Ramos (cell line): ENCODE results near the gene MEGF9.

ENCODE experiments used
- in situ Hi-C: fragments of 300-500 bp; cut with MboI; formaldehyde crosslinking; loops from one replicate; pipeline ENCODE4 v1.14.3; 2022; ENCODE audit warnings: low sequenced_read_pairs; ENCODE audit not compliant: unreplicated experiment

Gene MEGF9

GRCh38 chr9:120734607-120735410, 20.5 kb upstream of the MEGF9 start:
- in situ Hi-C loops: no loop called here

- in situ Hi-C loops: no loop called here
Observed at GRCh38 chr9:120733190-120733589, 18.9 kb upstream of the MEGF9 start.

DNA sequence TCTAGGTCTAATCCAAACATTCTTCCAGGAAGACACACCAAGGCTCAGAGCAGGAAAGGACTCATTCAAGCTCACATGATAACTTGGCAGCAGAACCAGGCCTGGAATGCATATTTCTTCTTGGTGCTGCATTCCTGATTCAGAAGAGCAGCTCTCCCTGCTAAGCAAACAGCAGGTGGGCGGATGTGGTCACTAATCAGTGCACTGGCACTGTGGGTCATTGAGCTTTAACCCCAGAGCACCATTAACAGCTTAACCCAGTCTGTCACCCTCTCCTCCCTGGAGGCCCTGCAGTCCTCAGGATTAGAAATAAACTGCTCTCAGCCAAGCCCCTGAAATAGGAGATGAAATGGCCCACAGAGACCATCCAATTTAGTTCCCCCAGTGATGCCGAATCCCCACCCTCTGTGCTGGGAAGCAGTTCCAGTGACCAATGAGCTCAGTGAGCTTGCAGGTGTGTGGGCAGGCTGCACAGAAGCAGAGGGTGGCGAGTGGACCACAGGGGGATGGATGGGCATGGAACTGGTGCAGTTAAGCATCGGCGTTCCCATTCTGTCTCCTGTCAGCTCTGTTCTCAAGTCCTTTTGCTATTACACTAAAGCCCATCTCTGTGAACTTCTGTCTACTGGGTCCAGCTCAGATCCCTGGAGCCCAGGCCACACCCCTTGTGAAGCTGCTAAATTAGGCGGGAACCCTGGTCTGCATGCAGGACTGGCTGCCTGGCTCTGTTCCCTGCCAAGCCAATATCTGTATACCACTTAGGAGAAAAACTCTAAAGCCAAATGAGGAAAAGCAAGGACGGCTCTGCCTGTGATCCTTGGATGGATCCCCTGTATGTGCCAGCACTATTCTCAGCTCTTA, 16.6 kb upstream of the MEGF9 start:
- in situ Hi-C loops: no loop called here

GRCh38 chr9:120729791-120730241, 15.5 kb upstream of the MEGF9 start:
- in situ Hi-C loops: no loop called here

DNA sequence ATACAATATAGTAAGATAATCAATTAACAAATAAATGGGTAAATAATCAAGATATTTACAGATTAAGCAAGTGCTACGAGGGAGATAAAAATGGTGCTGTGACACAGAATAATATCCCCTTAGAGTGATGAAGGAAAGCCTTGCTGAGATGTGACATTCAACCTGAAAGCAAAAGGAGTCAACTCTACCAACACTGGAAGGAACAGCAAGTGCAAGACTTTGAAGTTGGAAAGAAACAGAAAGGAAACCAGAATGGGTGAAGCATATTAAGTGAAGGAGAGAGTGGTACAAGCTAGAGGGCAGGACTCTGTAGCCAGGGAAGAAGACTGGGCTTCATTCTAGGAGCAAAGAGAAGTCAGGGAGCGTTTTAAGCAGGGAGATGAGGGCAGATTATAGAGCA, 12.2 kb upstream of the MEGF9 start:
- in situ Hi-C loops: no loop called here

DNA sequence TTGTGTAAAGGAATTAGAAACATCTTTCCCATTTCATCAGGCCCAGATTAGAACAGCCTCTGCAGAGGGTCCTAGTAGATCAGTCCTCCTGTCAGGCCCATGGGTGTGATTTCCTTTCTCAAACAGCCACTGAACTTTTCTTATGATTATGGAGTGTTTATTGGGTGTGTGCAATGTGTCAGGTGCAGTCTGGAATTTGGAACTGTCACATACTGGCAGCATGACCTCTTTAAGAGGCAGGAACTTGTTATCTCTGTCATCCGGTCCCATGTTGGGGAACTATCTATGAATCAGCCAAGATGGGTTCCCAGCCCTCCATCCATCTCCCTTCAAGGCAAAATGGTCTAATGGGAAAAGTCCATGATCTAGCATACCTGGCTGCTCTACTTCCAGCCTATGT, 11.6 kb upstream of the MEGF9 start:
- in situ Hi-C loops: no loop called here

DNA sequence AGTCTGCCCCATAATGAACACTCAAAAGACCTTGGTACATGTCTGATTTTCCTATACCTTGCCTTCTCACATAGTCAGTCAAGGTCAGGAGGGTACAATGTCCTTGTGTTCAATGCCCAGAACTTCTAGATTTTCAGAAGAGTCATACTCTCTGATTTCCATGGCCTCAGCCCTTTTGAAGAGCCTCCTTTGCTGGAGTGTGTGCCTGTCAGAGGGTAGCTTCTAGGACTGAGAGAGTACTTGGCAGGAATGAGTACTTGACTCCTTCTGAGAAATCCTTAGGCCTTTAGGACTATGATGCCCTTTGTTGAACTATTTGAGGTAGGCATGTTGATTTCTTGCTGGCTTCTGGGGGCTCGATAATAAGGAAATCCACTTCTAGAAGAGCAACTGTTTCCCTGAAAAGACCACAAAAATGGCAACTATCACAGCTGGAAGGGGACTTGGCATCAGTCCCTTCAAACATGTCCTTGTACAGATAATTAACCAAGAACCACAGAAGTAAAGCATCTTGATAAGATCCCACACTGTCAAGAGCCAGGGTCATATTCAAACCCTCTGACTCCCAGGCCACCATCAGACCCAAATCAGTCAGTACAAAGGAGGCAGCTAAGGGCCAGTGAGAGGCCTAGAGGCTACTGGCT, 10.6 kb upstream of the MEGF9 start:
- in situ Hi-C loops: no loop called here

- in situ Hi-C loops: no loop called here
Observed at GRCh38 chr9:120723565-120723964, 9.3 kb upstream of the MEGF9 start.

GRCh38 chr9:120720404-120720803, 6.1 kb upstream of the MEGF9 start:
- in situ Hi-C loops: no loop called here

DNA sequence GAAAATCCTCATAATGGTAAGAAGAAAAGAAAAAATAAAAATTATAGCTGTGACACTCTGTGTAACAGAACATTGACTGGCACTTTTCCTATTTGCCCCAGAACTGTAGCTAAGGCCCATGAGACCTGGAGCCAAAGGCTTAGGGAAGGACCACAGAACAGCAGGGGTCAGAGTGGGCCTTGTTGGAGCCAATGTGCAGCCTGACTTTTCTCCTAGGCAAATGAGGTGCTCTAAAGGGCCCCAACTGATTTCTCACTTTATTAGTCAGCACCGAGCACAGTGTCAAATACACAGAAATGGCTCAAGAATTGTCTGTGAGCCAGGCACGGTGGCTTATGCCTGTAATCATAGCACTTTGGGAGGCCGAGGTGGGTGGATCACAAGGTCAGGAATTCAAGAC, 4.0 kb upstream of the MEGF9 start:
- in situ Hi-C loops: no loop called here

DNA sequence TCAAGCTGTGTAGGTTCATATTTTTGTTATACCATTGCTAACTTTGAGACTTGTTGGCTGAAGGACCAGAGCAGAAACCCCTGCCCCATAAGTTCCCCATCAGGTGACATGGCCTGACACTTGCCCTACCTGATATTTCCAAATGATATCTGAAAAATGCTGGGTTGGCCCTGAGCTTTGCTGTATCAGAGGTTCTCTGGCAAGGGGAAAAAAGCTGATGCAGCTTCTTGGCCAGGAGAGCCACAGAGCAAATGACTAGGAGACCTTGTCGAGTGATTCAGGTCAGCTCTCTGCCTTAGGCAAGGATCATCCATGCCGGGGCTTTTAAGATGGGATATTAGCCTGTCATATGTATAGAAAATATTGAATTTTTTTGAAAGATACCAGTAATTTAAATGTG, 2.9 kb upstream of the MEGF9 start:
- in situ Hi-C loops: no loop called here

- in situ Hi-C loops: no loop called here
Observed at GRCh38 chr9:120716483-120716882, 2.2 kb upstream of the MEGF9 start.

DNA sequence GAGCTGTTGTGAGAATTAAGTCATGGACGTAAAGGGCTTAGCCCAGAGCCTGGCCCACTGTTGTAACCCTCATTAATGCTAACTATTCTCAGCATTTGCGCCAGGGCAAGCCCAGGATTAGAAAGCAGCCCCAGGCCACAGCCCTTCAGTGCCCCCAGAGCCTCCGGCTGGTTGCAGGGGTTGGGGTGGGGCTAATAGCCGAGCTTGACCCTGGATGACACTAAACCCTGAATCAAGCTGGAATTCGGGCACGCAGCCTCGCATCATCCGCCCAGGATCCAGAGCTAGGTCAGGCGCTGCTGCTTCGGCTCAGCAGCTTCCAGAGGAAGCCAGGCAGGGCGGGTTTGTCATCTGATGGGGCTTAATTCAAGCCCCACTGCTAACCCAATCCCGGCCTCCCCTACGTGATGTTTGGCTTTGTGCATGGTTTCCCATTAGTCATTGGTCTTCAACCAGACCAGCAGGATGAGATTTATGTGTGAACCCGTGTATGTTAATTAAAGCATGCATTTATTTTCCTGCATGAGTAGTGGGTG, 1.2 kb upstream of the MEGF9 start:
- in situ Hi-C loops: no loop called here

- in situ Hi-C loops: no loop called here
Observed at GRCh38 chr9:120714846-120715388, 647 bp upstream of the MEGF9 start.

DNA sequence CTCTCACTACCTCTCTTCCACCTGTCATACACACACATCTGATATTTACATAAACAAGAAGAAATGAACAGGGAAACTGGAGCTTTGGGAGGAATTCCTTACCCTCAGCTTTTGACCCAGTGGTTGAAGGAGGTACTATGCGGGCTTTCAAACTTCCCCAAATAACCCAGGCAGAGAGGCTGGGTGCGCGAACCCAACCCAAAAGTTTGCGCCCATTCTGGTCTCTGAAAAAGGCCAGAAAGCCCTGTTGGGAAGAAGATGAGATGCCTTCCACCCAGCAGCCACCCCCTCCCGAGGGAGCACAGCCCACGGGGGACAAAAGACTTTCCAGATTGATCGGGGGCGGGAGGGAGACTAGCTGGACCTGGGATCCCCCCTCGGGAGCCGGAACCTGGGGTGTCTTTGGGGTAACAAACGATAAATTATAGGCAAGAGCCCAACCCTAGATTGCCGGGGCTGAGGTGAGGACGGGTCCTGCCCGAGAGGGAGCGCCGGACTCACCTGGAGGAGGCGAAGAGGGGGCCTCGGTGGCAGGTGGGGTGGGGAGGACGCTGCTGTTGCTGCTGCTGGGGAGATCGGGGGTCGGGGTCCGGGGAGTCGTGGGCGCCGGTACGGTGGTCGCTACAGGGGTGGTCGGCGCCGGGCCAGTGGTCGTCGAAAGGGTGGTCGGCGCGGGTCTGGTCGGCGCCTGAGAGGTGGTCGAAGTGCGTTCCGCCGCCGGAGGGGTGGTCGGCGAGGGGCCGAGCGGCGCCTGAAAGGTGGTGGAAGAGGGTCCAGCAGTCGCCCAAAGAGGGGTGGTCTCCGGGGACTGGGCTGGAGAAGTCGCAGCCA, 798 bp downstream of the MEGF9 start:
- in situ Hi-C loops: no loop called here

GRCh38 chr9:120712539-120713031, 1.7 kb downstream of the MEGF9 start:
- in situ Hi-C loops: no loop called here

GRCh38 chr9:120711841-120712538, 2.3 kb downstream of the MEGF9 start:
- in situ Hi-C loops: no loop called here

DNA sequence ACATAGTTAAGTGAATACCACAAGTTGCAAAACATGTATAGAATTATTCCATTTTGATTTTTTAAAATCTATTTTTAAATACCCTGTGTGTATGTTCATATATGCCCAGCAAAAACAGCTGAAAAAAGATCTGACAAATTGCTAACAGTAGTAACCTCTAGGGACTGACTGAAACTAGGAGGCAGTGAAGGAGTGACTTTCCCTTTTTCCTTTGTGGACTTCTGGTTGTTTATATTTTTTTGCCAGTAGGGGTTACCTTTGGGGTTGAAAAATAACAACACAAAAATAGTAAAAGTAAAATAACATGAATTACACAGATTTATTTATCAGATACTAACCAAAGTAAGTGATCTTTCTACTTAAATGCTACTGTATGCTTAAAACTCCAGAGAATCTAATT, 2.9 kb downstream of the MEGF9 start:
- in situ Hi-C loops: no loop called here
